Osteoblast (primary cell): ENCODE results near the gene MIB2. TPM values are rescaled to one million over a fixed set of nuclear protein-coding genes. Genes with fewer than 3 reads are reported as not detected.
A peak's percentile ranks its signal among the peaks of the same experiment; 100 is the strongest.

Source experiments
- DNase-seq: peaks from one replicate; pipeline ENCODE4 v3.0.0; 2011; ENCODE audit warnings: low spot score, mixed read lengths; ENCODE audit not compliant: insufficient read length; ENCODE audit errors: missing footprints
- H2AFZ ChIP-seq: 2 replicates; pipeline ENCODE4 v1.6.0; 2011; ENCODE audit warnings: mild to moderate bottlenecking, low read length
- H3K27ac ChIP-seq: 2 replicates; pipeline ENCODE4 v1.5.1; 2011; ENCODE audit warnings: mild to moderate bottlenecking, low read depth, low read length, moderate library complexity
- H3K27me3 ChIP-seq: 2 replicates; pipeline ENCODE4 v1.6.0; 2012; ENCODE audit warnings: mild to moderate bottlenecking, control low read depth, inconsistent platforms, low read length, moderate library complexity; ENCODE audit not compliant: insufficient read depth
- H3K36me3 ChIP-seq: 2 replicates; pipeline ENCODE4 v1.5.1; 2011; ENCODE audit warnings: mild to moderate bottlenecking, low read length, control low read depth, moderate library complexity; ENCODE audit not compliant: insufficient read depth
- H3K4me1 ChIP-seq: 2 replicates; pipeline ENCODE4 v1.5.1; 2011; ENCODE audit warnings: mild to moderate bottlenecking, low read length, control low read depth, moderate library complexity; ENCODE audit not compliant: insufficient read depth
- H3K4me2 ChIP-seq: 2 replicates; pipeline ENCODE4 v1.6.0; 2011; ENCODE audit warnings: mild to moderate bottlenecking, low read length; ENCODE audit not compliant: insufficient read depth
- H3K4me3 ChIP-seq: fragments of 200-600 bp; sonication (generic); 3 replicates; pipeline ENCODE4 v1.5.1; 2012; ENCODE audit warnings: mild to moderate bottlenecking, low read length, inconsistent platforms; ENCODE audit not compliant: insufficient read depth
- H3K79me2 ChIP-seq: 2 replicates; pipeline ENCODE4 v1.6.0; 2012; ENCODE audit warnings: mild to moderate bottlenecking, low read length, control low read depth, inconsistent platforms; ENCODE audit not compliant: insufficient read depth
- H3K9me3 ChIP-seq: 2 replicates; pipeline ENCODE4 v1.5.1; 2011; ENCODE audit warnings: low read depth, low read length, control low read depth
- H4K20me1 ChIP-seq: 2 replicates; pipeline ENCODE4 v1.6.0; 2012; ENCODE audit warnings: mild to moderate bottlenecking, low read length, control low read depth; ENCODE audit not compliant: insufficient read depth
- CTCF ChIP-seq: IDR thresholded peaks from 2 replicates; pipeline ENCODE4 v1.5.1; 2011; ENCODE audit warnings: mild to moderate bottlenecking, low read depth, low read length, moderate library complexity; ENCODE audit errors: extremely low read depth
- total RNA-seq: library from RNA; depleted of rRNA; stranded (reverse); fragments of >200 nt; gene quantifications from 2 replicates; pipeline ENCODE4 v1.2.3, GENCODE V29; 2012

Gene MIB2
- total RNA-seq, 1 donor: 80.7 TPM

DNA sequence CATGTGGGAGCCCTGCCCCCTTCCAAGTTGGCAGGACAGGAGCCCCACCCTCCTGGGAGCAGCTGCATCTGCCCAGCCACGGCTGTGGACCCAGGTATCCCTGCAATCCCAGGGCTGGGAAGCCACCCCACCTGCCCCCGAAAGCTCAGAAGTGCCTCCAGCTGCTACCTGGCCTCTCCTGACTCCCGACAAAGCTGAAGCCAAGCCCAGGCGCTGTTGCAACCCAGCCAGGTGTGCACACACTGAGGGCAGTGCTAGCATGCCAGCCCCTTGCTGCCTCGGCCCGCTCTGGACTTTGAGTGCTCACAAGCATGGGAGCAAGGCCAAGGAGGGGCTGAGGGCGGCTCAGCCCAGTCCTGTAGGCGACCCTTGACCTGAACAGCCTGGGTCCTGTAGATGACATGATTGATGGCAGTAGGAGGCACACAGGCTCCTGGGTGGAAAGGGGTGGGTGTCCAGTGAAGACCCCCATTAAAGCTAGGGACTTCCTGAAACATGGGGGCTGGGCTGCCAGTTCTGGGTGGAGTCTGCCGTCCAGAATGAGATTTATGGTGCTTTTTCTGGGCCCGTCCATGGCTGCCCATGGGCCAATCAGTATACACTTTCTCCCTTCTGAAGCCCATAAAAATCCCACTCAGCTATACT is 37.8 kb upstream of the MIB2 start:
- H3K4me2 ChIP-seq: no peak overlapping the region
- no peaks in the 10 kb centered on the region for H4K20me1 ChIP-seq
- peaks cover 16% of the 10 kb centered on the region for H3K4me1 ChIP-seq
- peaks cover 10% of the 10 kb centered on the region for H3K27me3 ChIP-seq
- no peak overlapping the region for H3K4me3 ChIP-seq
- DNase-seq: peak; percentile 15
- no peaks in the 10 kb centered on the region for H3K36me3 ChIP-seq
- H3K27ac ChIP-seq: no peak overlapping the region
- H3K79me2 ChIP-seq: peaks cover 22% of the 10 kb centered on the region
- no peak for TF ChIP-seq CTCF
- H3K9me3 ChIP-seq: no peaks in the 10 kb centered on the region
- no peak overlapping the region for H2AFZ ChIP-seq

DNA sequence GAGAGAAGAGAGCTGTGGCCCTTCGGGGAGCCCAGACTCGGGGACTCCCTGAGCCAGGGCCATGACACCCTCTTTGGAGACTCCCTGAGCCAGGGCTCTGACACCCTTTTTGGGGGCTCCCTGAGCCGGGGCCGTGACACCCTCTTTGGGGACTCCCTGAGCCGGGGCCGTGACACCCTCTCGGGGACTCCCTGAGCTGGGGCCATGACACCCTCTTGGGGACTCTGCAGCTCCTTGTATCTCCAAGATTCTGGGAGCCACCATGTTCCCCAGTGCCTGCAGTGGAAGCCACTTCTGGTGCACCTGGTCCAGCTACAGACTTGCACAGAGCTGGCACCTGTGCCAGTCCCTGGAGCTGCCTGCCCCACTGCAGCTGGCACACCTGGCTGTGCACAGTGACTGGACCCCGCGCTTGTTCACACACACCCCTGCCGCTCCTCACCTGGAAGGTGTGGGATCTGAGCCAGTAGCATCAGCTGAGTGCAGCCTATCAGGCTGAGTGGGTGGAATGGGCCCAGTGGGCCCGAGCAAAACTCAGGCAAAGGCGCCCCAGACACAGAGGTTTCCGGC is 36.8 kb upstream of the MIB2 start:
- H3K27me3 ChIP-seq: peaks cover 11% of the 10 kb centered on the region
- no peak overlapping the region for H3K4me3 ChIP-seq
- no peak for TF ChIP-seq CTCF
- H3K9me3 ChIP-seq: no peaks in the 10 kb centered on the region
- no peak overlapping the region for H3K27ac ChIP-seq
- DNase-seq: peak; percentile 26
- peaks cover 11% of the 10 kb centered on the region for H3K4me1 ChIP-seq
- H4K20me1 ChIP-seq: no peaks in the 10 kb centered on the region
- H3K4me2 ChIP-seq: no peak overlapping the region
- no peak overlapping the region for H2AFZ ChIP-seq
- no peaks in the 10 kb centered on the region for H3K36me3 ChIP-seq
- H3K79me2 ChIP-seq: peaks cover 12% of the 10 kb centered on the region

DNA sequence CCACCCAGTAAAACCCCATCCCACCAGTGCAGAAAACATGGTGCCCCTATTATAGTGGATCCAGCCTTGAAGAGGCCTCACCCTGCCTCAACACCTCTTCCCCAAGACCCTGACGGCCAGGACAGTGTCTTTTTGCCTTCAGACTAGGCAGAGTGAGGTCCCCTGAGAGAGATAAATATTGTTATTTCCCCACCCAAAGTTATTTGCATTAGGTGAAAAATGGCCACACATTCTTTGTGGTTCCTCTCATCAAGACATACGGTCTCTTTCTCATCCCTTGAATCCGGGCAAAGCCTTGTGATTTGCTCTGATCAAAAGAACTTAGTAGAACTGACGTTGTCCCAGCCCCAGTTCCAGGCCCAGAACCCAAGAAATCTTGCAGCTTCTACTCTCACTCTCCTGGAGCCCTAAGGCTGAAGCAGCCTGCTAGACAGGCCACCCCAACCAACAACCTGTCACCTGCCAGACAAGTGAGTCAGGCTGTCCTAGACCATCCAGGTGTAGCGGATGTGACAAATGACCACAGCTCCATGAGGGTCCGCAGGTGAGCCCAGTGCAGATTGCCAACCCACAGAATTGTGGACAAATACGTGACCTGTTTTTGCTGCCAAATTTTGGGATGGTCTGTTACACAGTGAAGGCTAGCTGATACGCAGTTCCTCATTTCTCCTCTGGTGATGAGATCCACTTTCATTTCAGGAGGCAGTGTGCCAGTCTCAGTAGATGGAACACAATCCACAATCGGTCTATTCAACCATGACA is 32.5 kb upstream of the MIB2 start:
- DNase-seq: peak; percentile 64
- Histone ChIP-seq H3K36me3 (no peaks in the 10 kb centered on the region), H3K4me3 (no peak overlapping the region), H3K4me2 (no peak overlapping the region), H3K9me3 (no peaks in the 10 kb centered on the region), H3K27me3 (peaks cover 11% of the 10 kb centered on the region), H2AFZ (no peak overlapping the region), H4K20me1 (no peaks in the 10 kb centered on the region), H3K4me1 (no peaks in the 10 kb centered on the region), H3K27ac (no peak overlapping the region), H3K79me2 (no peaks in the 10 kb centered on the region)
- no peak for TF ChIP-seq CTCF
